ENCODE measurements around the gene FLNB.

FLNB gene

DNA sequence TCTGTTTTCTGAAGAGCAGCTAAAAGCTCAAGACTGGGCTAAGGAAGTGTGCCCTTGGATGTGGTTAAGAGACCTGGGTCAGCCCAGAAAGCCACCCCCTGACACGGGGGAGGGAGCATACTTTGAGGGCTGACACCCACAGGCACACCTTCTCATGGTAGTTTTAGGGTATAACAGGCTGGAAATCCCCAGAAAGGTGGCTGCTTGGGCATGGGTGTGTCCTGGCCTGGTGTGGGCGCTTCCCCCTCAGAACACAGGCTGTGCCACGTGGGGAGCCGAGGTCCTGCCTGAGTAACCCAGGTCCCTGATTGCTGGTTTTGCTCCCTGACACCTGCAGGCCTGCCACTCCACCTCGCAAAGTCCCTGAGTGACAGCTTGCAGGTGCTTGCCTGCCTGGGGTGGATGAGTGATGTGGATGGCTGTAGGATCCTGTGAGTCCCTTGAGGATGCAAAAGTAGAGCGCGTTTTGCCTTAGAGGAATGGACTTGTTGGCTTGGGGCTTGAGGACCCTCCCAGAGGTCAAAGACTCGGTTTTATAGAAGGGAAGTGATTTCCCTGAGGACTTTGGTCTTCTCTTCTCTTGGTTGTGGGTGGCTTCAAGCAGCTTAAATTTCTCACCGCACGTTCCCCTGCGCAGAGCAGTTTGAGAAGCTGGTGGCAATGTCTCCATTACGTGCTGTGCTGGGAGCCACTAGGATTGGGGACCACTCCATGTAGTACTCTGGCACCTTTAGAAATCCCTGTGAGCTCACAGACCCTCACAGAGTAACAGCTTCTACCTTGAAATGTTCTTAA lies 108.1 kb downstream of the FLNB start:
- Histone ChIP-seq H3K4me3 (ENCODE audit: severe bottlenecking) (no peak overlapping the region), H3K27me3 (ENCODE audit: insufficient read depth, poor library complexity, severe bottlenecking) (no peaks in the 10 kb centered on the region), H3K4me1 (ENCODE audit: insufficient read depth, poor library complexity, severe bottlenecking) (no peaks in the 10 kb centered on the region), H3K9me3 (ENCODE audit: severe bottlenecking) (no peaks in the 10 kb centered on the region), H3K36me3 (ENCODE audit: low read depth) (peaks cover 100% of the 10 kb centered on the region), H3K27ac (ENCODE audit: poor library complexity, severe bottlenecking) (no peak overlapping the region)
- ATAC-seq (ENCODE audit: low read depth) (peak; percentile 5; the same call in 2 of the 3 replicates), DNase-seq (ENCODE audit: low spot score) (no peak)
- TF ChIP-seq, protein P1, sequence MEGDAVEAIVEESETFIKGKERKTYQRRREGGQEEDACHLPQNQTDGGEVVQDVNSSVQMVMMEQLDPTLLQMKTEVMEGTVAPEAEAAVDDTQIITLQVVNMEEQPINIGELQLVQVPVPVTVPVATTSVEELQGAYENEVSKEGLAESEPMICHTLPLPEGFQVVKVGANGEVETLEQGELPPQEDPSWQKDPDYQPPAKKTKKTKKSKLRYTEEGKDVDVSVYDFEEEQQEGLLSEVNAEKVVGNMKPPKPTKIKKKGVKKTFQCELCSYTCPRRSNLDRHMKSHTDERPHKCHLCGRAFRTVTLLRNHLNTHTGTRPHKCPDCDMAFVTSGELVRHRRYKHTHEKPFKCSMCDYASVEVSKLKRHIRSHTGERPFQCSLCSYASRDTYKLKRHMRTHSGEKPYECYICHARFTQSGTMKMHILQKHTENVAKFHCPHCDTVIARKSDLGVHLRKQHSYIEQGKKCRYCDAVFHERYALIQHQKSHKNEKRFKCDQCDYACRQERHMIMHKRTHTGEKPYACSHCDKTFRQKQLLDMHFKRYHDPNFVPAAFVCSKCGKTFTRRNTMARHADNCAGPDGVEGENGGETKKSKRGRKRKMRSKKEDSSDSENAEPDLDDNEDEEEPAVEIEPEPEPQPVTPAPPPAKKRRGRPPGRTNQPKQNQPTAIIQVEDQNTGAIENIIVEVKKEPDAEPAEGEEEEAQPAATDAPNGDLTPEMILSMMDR (IDR thresholded peaks at IDR 0.05; ENCODE audit: poor library complexity, severe bottlenecking): no peak

GRCh38 chr3:58116985-58117384 lies 108.8 kb downstream of the FLNB start:
- peak overlapping the region; percentile 6 for H3K27ac ChIP-seq (ENCODE audit: poor library complexity, severe bottlenecking)
- TF ChIP-seq, protein P1 (IDR thresholded peaks at IDR 0.05; ENCODE audit: poor library complexity, severe bottlenecking): no peak
- H3K9me3 ChIP-seq (ENCODE audit: severe bottlenecking): no peaks in the 10 kb centered on the region
- no peak overlapping the region for H3K4me3 ChIP-seq (ENCODE audit: severe bottlenecking)
- H3K36me3 ChIP-seq (ENCODE audit: low read depth): peaks cover 100% of the 10 kb centered on the region
- H3K27me3 ChIP-seq (ENCODE audit: insufficient read depth, poor library complexity, severe bottlenecking): no peaks in the 10 kb centered on the region
- H3K4me1 ChIP-seq (ENCODE audit: insufficient read depth, poor library complexity, severe bottlenecking): no peaks in the 10 kb centered on the region
- no peak for DNase-seq (ENCODE audit: low spot score)
- ATAC-seq (ENCODE audit: low read depth): no peak; the same call in 2 of the 3 replicates

DNA sequence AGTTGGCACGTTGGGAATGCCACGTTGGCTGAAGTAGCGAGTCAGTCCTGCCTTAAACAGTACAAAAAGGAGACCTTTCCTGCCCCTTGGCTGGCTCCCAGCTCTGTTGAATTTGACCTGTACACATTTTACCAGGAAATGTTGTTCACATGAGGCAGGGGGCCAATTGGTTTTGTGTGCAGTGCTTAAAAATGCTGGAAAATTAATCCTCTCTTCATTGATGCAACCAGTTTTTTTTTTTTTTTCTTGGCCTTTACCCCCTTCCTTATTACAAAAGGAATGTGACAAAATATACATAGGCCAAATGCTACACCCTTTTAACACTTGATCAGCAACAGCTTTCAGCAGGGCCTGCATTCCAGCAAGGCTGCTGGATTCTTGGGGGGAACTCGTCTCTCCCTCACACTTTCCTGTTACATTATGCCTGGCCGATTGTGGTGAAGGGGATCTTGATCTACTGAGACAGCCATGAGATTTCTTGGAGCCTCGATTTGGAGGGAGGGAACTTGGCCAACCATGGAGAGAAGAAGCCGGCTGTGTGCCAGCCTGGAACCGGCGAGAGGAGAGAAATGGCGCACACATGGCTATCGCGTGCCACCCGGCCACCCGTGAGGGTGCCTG lies 109.4 kb downstream of the FLNB start:
- peaks cover 100% of the 10 kb centered on the region for H3K36me3 ChIP-seq (ENCODE audit: low read depth)
- H3K27ac ChIP-seq (ENCODE audit: poor library complexity, severe bottlenecking): peak overlapping the region; percentile 6
- no peak overlapping the region for H3K4me3 ChIP-seq (ENCODE audit: severe bottlenecking)
- DNase-seq (ENCODE audit: low spot score): no peak
- ATAC-seq (ENCODE audit: low read depth): no peak
- no peaks in the 10 kb centered on the region for H3K27me3 ChIP-seq (ENCODE audit: insufficient read depth, poor library complexity, severe bottlenecking)
- TF ChIP-seq, protein P1 (IDR thresholded peaks at IDR 0.05; ENCODE audit: poor library complexity, severe bottlenecking): no peak
- no peaks in the 10 kb centered on the region for H3K4me1 ChIP-seq (ENCODE audit: insufficient read depth, poor library complexity, severe bottlenecking)
- no peaks in the 10 kb centered on the region for H3K9me3 ChIP-seq (ENCODE audit: severe bottlenecking)

DNA sequence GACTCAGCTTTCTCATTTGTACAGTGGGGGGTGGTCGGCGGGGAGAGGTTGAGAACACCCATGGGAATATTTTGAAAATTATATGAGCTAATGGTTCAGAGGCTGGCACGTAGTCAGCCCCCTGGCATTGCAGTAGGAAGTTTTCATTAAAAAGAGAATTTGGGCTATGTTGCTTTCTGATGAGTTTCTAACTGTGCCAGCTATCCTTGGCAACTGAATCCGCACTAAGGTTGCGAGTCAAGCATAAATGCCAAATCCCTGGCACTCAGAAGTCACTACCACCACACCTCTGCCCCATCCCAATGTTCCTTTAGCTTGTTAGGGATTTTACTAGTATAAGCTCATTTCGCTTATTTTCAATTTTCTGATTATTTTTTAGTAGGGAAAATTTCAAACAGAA lies 111.0 kb downstream of the FLNB start:
- Histone ChIP-seq H3K36me3 (ENCODE audit: low read depth) (peaks cover 100% of the 10 kb centered on the region), H3K4me1 (ENCODE audit: insufficient read depth, poor library complexity, severe bottlenecking) (no peaks in the 10 kb centered on the region), H3K4me3 (ENCODE audit: severe bottlenecking) (no peak overlapping the region), H3K9me3 (ENCODE audit: severe bottlenecking) (no peaks in the 10 kb centered on the region), H3K27me3 (ENCODE audit: insufficient read depth, poor library complexity, severe bottlenecking) (no peaks in the 10 kb centered on the region), H3K27ac (ENCODE audit: poor library complexity, severe bottlenecking) (no peak overlapping the region)
- ATAC-seq (ENCODE audit: low read depth) (no peak), DNase-seq (ENCODE audit: low spot score) (no peak)
- TF ChIP-seq, protein P1 (IDR thresholded peaks at IDR 0.05; ENCODE audit: poor library complexity, severe bottlenecking): no peak
